Limb (tissue), 2 donors: ENCODE data around the gene MAGEA8.
"Not testable (repeated sequence)": the region's sequence is repeated elsewhere in the genome, so short reads cannot be mapped to it uniquely, and the experiment has no call there.

Source experiments
- DNase-seq, 2 donors: peaks; one replicate each; pipeline ENCODE4 v3.0.0-alpha.2; 2016; ENCODE audit errors: extremely low spot score in 2 of 2

The MAGEA8 gene

GRCh38 chrX:149903889-149904748, 23.1 kb downstream of the MAGEA8 start:
- DNase-seq = no peak

- no peak for DNase-seq
Measured at GRCh38 chrX:149908308-149908707, 27.3 kb downstream of the MAGEA8 start.

- no peak for DNase-seq
Measured at GRCh38 chrX:149908727-149909126, 27.7 kb downstream of the MAGEA8 start.

- DNase-seq = no peak
Measured at GRCh38 chrX:149909324-149910177, 28.6 kb downstream of the MAGEA8 start.

GRCh38 chrX:149910178-149910695, 29.3 kb downstream of the MAGEA8 start:
- DNase-seq = no peak

DNA sequence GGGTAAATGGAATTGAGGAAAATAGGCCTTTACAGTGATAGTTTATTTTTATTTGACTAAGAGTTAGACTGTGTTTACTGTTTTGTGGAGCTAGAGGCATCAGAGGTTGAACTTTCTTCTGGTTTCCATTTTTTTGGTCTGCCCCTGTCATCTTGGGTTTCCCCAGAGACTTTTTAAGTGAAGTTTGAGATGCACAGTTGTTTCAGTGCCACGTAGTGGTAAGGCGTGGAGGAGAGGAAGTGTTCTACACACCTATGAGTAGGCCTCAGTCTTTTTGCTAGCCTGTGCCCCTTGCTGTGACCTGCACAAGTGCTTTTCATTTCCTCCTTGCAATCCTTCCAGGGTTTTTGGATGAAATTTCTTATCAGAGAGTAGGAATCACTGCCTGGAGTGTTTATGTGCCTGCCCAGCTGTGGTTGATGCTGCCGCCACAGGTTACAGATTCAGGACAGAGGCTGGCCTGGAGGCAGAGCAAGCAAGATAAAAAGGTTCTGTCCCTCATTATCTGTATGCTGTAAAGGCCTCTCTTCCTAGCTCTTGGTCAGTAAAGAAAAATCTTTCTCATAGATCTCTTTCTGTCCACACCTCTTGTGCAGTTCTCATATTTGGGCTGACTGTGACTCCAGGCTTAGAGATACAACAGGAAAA, 35.9 kb downstream of the MAGEA8 start:
- DNase-seq = no peak

DNA sequence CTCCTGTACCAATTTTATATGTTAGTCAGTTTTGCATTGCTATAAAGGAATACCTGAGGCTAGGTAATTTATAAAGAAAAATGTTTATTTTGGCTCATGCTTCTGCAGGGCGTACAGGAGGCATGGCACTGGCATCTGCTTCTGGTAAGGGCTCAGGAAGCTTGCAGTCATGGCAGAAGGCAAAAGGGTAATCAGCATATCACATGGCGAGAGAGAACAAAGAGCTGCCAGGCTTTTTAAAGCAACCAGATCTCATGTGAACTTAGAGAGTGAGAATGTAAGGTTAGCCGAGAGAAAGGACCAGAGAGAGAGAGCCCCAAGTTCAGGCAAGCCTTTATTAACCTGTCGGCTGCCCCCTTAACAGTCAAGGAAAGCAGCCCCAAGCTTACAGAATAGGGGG, 42.9 kb downstream of the MAGEA8 start:
- not testable (repeated sequence) for DNase-seq

DNA sequence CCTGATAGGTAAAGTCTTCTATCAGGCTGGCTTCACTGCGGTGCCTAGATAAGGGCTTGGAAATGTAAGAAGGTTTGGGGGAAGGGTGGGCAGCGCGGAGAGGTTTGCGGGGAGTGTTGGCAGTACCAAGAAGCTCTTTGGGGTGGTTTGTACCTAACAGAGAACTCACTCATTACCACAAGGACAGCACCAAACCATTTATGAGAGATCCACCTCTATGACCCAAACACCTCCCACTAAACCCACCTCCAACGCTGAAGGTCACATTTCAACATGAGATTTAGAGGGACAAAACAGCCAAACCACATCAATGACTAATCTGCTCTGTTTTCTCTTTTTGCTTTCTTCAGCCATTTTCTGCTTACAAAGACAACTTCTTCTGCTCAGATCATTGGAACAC, 43.5 kb downstream of the MAGEA8 start:
- DNase-seq = not testable (repeated sequence)

DNA sequence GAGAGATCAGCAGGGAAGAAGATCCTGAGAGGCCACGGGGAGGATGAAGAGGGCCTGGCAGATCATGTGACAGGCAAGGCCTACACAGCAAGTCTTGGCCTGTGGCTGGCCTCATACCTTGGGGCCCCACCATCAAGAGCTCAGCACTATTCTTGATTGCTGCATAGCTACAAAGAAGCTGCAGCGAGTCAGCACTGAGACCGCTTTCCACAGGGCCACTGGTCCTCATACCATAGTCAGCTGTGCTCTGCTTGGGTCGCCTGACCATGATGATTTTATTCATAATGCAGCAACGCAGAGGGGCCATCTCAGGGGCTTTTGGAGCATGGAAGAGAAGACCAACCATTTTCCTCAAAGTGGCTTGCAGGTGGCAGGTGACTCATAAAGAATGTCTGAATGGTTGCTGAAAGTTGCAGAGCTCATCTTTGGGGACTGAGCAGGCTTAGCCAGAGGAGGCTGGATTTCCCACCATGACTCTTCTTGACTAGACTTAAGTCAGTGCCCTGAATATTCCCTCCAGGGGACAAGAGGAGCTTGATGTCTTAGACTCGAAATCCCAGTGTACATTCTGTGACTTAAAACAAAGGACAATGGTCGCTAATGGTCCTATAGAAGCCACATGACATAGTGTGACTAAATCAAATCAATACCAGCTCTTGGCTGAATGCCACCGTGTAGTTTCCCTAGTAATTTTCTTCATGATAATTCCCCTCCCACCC, 46.4 kb downstream of the MAGEA8 start:
- not testable (repeated sequence) for DNase-seq

GRCh38 chrX:149927964-149928258, 46.9 kb downstream of the MAGEA8 start:
- DNase-seq = not testable (repeated sequence)

- DNase-seq = not testable (repeated sequence)
Measured at GRCh38 chrX:149928635-149929034, 47.7 kb downstream of the MAGEA8 start.

GRCh38 chrX:149929400-149929799, 48.4 kb downstream of the MAGEA8 start, which contains the start of gene HSFX4:
Gene HSFX4, plus strand, starts transcription at chrX:149929573. Its CDS starts 72 bp downstream, at chrX:149929645.
- not testable (repeated sequence) for DNase-seq

DNA sequence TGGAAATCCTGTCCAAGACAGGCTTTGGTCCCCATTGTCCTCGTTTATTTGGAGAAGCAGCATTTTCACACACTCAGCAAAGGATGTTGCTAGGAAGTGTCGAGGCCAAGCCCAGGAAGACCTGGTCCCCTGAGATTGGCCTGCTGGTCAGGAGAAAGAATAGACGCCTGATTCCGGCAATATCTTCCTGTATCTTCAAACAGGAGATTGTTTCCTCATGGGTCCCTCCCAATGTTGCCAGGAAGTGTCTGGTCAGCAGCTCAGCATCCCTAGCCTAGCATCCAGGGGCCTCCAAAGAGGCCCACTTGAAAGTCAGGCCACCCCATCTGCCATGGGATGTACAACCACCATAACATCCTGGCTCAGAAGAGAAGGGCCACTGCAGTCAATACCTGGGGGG, 50.4 kb downstream of the MAGEA8 start:
- DNase-seq = not testable (repeated sequence)

DNA sequence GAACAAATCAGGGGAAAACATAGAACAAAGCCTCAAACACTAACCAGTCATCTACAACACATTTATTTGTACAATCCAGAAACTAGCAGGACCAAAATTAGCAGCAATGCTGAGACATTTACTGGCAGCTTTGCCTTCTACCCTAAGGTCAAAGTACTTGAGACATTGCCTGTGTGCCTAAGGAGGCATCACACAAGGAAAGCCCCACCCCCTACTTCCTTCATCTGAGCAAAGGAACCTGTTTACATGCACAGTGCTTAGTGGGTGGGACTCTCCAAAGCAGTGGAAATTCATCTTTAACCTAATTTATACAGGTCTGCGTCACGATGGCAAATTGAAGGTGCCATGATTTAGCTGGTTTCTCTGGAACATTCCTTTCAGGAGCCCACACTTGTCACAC, 51.2 kb downstream of the MAGEA8 start:
- not testable (repeated sequence) for DNase-seq

- DNase-seq = not testable (repeated sequence)
Measured at GRCh38 chrX:149932970-149933369, 52.0 kb downstream of the MAGEA8 start.

- not testable (repeated sequence) for DNase-seq
Measured at GRCh38 chrX:149933547-149933946, 52.6 kb downstream of the MAGEA8 start.
